GM18502 (cell line): ENCODE measurements around the gene ESPNL.

Experiments used
- ATAC-seq: cut with Tn5 transposase; IDR thresholded peaks from one replicate; pipeline ENCODE4 v1.9.1; 2021; ENCODE audit warnings: mild to moderate bottlenecking; ENCODE audit not compliant: unreplicated experiment, poor library complexity

The ESPNL gene

DNA sequence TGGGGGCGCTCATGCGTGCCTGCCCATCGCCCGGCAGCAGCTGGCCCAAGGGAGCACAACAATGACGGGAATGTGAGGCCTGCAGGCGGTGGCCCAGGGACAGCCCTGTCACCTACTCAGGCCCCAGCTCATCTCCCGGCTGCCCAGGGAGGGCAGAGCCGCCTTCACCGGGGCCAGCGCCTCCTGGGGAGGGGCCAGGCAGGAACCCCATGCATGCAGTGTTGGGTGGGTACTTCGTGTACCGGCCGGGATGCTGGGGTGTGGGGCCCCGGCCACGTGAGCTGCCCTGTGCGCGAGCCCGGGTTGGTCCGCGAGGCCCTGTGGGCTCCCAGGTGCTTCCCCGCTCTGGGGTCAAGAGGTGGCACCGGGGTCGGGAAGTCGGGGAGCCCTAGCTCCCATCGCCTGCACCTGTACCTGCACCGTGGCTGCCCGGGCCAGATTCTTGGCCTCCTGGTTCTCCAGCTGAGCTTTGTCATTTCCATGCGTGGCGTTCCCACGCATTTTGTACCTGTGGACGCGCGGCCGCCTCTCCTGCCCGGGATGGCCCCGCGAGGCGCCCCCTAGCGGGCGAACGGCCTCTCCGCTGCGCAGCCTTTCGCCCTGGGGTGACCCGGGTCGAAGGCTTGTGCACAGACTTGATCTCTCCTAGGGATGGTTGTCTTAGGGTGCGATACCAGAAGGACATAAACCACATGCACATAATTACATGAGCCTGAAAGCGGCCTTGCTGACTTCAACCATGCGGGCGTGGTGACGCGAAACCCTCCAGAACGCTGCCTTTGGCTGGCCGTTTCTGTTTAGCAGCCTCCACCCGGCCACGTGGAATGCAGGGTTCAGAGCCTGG, 39.3 kb downstream of the ESPNL start:
- no peak for ATAC-seq

DNA sequence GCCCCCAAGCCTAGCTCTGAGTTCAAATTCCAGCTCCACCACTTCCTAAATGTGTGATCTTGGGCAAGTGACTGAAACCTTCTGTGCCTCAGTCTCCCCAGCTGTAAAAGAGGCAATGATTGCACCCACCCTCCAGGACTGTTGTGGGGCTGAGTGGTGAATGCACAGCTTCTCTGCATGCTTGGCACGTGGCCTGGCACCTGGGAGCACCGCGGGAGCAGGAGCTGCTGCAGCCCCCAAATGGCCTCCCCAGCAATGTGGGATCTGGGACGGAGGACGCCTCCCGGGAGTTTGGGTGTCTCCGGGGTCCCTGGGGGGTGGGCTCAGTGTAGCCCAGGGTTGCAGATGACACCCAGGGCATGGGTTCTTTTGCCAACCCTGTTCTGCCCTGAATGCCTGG, 39.9 kb downstream of the ESPNL start:
- no peak for ATAC-seq

GRCh38 chr2:238140721-238141540, 40.8 kb downstream of the ESPNL start:
- no peak for ATAC-seq

GRCh38 chr2:238141541-238142318, 41.6 kb downstream of the ESPNL start:
- no peak for ATAC-seq

GRCh38 chr2:238142382-238143205, 42.5 kb downstream of the ESPNL start:
- no peak for ATAC-seq

GRCh38 chr2:238143239-238143951, 43.3 kb downstream of the ESPNL start:
- no peak for ATAC-seq

DNA sequence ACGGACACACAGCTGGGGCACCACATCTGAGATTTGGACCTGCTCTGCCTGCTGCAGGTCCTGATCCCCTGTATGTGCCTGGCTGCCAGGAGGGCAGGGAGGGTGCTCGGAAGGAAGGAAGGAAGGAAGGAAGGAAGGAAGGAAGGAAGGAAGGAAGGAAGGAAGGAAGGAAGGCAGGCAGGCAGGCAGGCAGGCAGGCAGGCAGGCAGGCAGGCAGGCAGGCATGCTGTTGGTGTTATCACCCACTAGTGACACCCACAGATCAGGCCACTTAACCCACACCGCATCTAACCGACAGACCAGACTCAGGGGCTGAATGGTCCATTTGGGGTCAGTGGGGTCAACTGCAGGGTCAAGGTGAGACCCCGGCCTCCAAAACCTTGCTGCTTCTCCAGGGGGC, 44.1 kb downstream of the ESPNL start:
- no peak for ATAC-seq

GRCh38 chr2:238145046-238145445, 44.9 kb downstream of the ESPNL start:
- no peak for ATAC-seq

DNA sequence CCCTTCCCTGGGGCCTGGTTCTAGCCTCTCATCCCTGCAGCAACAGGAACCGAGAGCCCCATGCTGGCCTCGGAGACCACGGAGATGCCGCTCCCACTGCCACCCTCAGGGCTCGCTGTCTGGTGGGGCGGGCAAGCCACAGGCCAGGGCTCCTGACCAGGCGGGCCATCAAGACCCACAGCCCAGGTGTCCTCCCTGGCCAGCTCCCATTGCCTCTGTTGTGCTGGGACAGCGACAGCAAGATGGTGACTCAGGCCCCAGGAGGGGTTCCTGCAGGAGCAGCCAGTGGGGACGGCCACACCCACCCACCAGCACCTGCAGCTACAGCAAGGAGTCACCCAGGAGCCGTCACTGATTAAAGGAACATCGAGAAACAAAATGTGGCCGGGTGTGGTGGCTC, 45.7 kb downstream of the ESPNL start:
- no peak for ATAC-seq

GRCh38 chr2:238146884-238147544, 46.9 kb downstream of the ESPNL start:
- ATAC-seq = no peak

DNA sequence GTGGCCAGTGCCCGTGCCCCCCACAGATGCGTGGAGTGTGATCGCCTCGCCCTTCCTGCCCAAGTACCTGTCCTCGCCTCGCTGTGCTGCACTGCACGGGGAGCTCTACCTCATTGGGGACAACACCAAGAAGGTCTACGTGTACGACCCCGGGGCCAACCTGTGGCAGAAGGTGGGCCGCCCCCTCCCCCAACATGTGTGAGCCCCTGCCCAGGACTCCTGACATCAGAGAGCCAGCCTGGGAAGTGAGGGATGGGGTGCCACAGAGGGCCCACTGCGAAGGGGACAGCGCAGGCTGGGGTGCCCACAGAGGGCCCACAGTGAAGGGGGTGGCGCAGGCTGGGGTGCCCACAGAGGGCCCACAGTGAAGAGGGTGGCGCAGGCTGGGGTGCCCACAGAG, 48.8 kb downstream of the ESPNL start:
- ATAC-seq = no peak

- ATAC-seq = no peak
Measured at GRCh38 chr2:238149841-238150572, 49.9 kb downstream of the ESPNL start.

DNA sequence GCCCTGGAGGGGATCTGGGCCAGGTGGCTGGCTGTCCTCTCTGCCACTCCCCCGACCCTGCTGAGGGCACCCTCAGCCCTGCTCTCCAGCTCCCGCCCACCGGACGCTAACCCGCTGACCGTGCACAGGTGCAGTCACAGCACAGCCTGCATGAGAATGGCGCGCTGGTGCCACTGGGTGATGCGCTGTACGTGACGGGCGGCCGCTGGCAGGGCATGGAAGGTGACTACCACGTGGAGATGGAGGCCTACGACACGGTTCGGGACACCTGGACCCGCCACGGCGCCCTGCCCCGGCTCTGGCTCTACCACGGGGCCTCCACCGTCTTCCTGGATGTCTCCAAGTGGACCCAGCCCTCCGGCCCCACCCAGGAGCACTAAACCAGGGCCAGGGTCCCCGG, 50.5 kb downstream of the ESPNL start:
- ATAC-seq = no peak

- no peak for ATAC-seq
Measured at GRCh38 chr2:238151205-238151604, 51.1 kb downstream of the ESPNL start.

GRCh38 chr2:238151628-238152235, 51.6 kb downstream of the ESPNL start:
- ATAC-seq = no peak

GRCh38 chr2:238152771-238153688, 52.9 kb downstream of the ESPNL start:
- no peak for ATAC-seq

DNA sequence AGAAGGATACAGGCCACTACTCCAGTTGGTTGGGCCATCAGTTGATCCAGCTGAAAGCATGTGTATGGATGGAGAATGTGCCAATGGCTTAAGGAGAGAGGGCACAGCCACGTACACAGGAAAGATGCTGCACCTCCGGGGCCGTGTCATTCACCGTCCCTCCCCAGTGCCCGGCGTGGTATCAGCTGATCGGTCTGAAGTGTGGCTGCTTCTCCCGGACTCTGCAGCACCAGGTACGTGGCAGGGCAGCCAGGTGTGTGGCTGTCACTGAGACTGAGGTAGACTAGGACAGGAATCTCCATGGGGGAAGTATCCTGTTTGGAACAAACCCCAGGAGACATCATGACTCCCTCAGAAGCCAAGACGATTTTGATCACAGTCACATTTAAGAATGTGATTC, 54.4 kb downstream of the ESPNL start:
- ATAC-seq = no peak
